ENCODE results near the gene FIGN. TPM values are rescaled to one million over a fixed set of nuclear protein-coding genes. Genes with fewer than 3 reads are reported as not detected.

The FIGN gene
- total RNA-seq, 1 experiment from 2014 or later: 14.6 TPM

DNA sequence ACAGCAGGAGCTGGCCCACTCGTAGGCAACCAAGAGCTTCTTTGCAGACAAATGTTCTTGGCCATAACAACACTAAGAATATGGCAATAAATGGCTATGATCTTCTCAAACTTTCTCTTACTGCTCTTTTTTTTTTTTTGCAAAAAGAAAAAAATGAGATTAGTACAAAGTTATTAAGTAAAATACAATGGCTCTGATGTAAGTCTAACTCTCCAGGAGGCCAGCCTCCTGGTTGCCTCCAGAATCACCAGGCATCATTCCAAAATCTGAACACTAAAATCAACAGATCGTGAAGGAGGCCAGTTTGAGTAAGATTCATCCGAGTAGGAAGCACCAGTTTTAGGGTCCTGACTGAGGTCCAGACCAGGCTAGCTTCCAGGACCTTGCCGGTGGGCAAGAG, 20.8 kb upstream of the FIGN start:
- no peak overlapping the region for H3K4me2 ChIP-seq (ENCODE audit: insufficient read depth, insufficient read length, low read length)
- no peak overlapping the region for H2AK5ac ChIP-seq (ENCODE audit: insufficient read length, low read length)
- no peak overlapping the region for H3K9ac ChIP-seq (ENCODE audit: extremely low read depth, insufficient read length, low read length)
- no peak overlapping the region for H3K27ac ChIP-seq (ENCODE audit: insufficient read length, low read depth, low read length)
- no peaks in the 10 kb centered on the region for H3K79me1 ChIP-seq (ENCODE audit: insufficient read depth, low read depth, low read length, poor library complexity, severe bottlenecking)
- no peak overlapping the region for H2BK12ac ChIP-seq (ENCODE audit: insufficient read length, low read depth, low read length)
- H3T11ph ChIP-seq (ENCODE audit: low read length): no peak overlapping the region
- Mint-ChIP-seq H3K27me3 (ENCODE audit: low read depth) (no peaks in the 10 kb centered on the region), H3K9me3 (no peaks in the 10 kb centered on the region), H3K4me3 (no peak overlapping the region), H3K27ac (no peak overlapping the region), H3K36me3 (ENCODE audit: insufficient read depth in 1 of 3, low read depth in 3 of 3) (no peaks in the 10 kb centered on the region), H3K4me1 (peaks cover 5 to 9% of the 10 kb centered on the region in 2 experiments)
- H4K20me1 ChIP-seq (ENCODE audit: control insufficient read depth, insufficient read depth, insufficient read length): no peaks in the 10 kb centered on the region
- no peaks in the 10 kb centered on the region for H3K4me1 ChIP-seq (ENCODE audit: insufficient read depth, low read length)
- no peak for TF ChIP-seq CTCF (conservative IDR thresholded peaks at IDR 0.05)
- H3K56ac ChIP-seq (ENCODE audit: insufficient read length, low read depth, low read length): no peak overlapping the region
- no peak overlapping the region for H4K8ac ChIP-seq (replicated peaks; ENCODE audit: insufficient read length, low read depth, low read length)
- H3K23ac ChIP-seq (ENCODE audit: insufficient read length, low read depth, low read length): no peak overlapping the region
- no peak for DNase-seq
- no peak overlapping the region for H3K18ac ChIP-seq (ENCODE audit: insufficient read length, low read depth, low read length)
- no peak overlapping the region for H2BK15ac ChIP-seq (ENCODE audit: low read depth, low read length)
- no peak overlapping the region for H3K4ac ChIP-seq (ENCODE audit: low read depth, low read length)
- H4K91ac ChIP-seq (ENCODE audit: insufficient read length, low read depth, low read length): no peak overlapping the region
- no peaks in the 10 kb centered on the region for H3K27me3 ChIP-seq (ENCODE audit: insufficient read depth, low read length)
- H2BK120ac ChIP-seq (ENCODE audit: low read depth, low read length, poor library complexity, severe bottlenecking): no peak overlapping the region
- H3K14ac ChIP-seq (ENCODE audit: insufficient read depth, low read length): no peak overlapping the region
- H3K9me3 ChIP-seq (ENCODE audit: control insufficient read depth, low read depth, low read length): no peaks in the 10 kb centered on the region
- H4K5ac ChIP-seq (ENCODE audit: insufficient read length, low read depth, low read length): no peak overlapping the region
- no peak overlapping the region for H2AFZ ChIP-seq (ENCODE audit: low read length)
- H3K23me2 ChIP-seq (ENCODE audit: insufficient read length, low read depth, low read length, poor library complexity, severe bottlenecking): no peaks in the 10 kb centered on the region
- WGBS (ENCODE audit: extremely low coverage, insufficient read length, low lambda C conversion rate): no CpG with 5 or more reads among the region's 4 CpGs
- H2BK20ac ChIP-seq (ENCODE audit: low read depth, low read length, poor library complexity, severe bottlenecking): no peak overlapping the region
- H3K79me2 ChIP-seq (ENCODE audit: insufficient read depth, low read length): no peaks in the 10 kb centered on the region
- H2BK5ac ChIP-seq (ENCODE audit: insufficient read length, low read length): no peak overlapping the region

Data from H9 (cell line).